Astrocyte of the spinal cord (primary cell): Measurements from ENCODE around the gene RNASET2.

Experiments
- DNase-seq: peaks from one replicate; pipeline ENCODE4 v3.0.0; 2011; ENCODE audit warnings: low read depth, low spot score
- H3K4me3 ChIP-seq: 2 replicates; pipeline ENCODE4 v1.5.1; 2011; ENCODE audit warnings: low read depth, mild to moderate bottlenecking, low read length, moderate library complexity
- in situ Hi-C: cut with HindIII; loops from 2 replicates; pipeline ENCODE4 v1.10.0; 2017; ENCODE audit warnings: low sequenced_read_pairs
- TF ChIP-seq, protein P1 (sequence below): IDR thresholded peaks from 2 replicates; pipeline ENCODE4 v1.5.1; 2012; ENCODE audit warnings: low read depth, mild to moderate bottlenecking, low read length, inconsistent platforms

Gene RNASET2

DNA sequence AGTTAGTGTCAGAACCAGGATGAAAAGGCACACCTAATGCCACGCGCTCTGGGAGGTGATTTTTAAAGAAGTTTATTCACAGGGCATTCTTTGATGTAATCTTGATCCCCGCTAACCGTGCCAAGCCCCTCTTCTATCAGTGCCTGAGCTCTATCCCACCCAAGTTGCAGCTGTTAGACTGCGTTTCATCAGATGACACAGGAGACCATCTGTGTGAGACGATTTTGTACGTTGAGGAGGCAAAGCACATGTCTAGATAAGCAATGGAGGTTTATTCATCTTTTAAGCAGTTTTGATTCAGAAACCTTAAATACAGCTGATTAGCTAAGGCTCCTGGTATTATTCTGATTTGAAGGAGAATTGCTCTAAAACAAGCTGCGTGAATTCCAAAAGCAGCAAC, 18.6 kb downstream of the RNASET2 start:
- in situ Hi-C loops, result no loop called here
- no peak overlapping the region for H3K4me3 ChIP-seq
- DNase-seq, result no peak
- TF ChIP-seq, protein P1, sequence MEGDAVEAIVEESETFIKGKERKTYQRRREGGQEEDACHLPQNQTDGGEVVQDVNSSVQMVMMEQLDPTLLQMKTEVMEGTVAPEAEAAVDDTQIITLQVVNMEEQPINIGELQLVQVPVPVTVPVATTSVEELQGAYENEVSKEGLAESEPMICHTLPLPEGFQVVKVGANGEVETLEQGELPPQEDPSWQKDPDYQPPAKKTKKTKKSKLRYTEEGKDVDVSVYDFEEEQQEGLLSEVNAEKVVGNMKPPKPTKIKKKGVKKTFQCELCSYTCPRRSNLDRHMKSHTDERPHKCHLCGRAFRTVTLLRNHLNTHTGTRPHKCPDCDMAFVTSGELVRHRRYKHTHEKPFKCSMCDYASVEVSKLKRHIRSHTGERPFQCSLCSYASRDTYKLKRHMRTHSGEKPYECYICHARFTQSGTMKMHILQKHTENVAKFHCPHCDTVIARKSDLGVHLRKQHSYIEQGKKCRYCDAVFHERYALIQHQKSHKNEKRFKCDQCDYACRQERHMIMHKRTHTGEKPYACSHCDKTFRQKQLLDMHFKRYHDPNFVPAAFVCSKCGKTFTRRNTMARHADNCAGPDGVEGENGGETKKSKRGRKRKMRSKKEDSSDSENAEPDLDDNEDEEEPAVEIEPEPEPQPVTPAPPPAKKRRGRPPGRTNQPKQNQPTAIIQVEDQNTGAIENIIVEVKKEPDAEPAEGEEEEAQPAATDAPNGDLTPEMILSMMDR, result no peak

DNA sequence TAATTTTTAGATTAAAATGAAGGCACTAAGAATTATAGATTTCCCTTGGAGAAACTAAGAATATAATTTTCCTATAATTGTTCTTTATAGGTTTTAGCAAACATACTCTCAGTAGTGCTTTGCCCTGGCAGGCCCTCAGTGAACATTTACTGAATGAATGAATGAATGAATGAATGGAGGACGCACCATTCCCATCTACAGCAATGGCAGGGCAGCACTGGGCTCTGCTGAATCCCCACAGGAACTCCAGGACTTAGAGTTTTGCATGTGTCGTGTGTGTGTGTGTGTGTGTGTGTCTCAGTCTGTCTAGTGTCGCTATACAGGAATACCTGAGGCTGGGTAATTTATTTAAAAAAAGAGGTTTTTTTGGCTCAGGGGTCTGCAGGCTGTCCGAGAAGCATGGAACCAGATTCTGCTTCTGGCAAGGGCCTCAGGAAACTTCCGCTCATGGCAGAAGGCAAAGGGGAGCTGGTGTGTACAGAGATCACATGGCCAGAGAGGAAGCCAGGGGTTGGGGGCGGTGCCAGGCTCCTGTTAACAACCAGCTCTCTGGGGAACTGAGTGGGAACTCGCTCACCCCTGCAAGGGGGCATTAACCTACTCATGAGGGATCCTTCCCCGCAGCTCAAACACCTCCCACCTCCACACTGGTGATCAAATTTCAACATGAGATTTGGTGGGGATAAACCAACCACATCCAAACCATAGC, 20.1 kb downstream of the RNASET2 start:
- in situ Hi-C loops, result no loop called here
- H3K4me3 ChIP-seq, result no peak overlapping the region
- TF ChIP-seq, protein P1, result no peak
- no peak for DNase-seq

DNA sequence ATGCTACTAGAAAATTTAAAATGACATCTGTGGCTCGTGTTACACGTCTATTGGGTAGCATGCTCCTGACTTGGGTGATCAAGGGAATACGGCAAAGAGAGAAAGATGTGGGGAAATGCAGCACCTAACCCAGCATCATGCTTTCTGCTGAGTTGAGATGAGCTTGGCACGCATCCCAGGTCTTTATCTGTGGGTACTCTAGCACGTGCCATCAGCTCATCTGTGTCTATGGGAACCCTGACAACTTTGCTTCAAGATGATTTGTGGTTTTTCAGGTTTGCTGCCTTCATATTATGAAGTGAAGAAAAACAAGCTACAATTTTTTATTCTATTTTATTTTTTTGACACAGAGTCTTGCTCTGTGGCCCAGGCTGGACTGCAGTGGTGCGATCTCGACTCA, 21.0 kb downstream of the RNASET2 start:
- in situ Hi-C loops, result no loop called here
- TF ChIP-seq, protein P1, result no peak
- no peak for DNase-seq
- H3K4me3 ChIP-seq, result no peak overlapping the region

DNA sequence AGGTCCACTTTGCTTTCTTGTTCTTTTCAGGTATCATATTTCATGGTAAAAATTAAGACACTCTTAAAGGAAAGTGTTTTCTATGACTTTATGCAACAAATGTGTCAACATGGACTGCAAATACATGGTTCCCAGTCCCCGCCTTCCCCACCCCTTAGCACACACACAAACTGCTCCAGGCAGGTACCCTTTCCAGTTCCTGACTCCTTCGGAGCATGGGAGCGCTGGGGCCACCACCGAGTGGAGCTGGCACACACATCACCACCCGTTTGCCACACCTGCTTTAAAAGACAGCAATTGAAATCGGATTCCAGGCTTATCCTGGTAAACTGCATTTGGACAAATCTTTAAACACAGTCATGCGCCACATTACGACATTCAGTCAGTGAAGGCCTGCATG, 22.2 kb downstream of the RNASET2 start:
- no peak for DNase-seq
- in situ Hi-C loops, result no loop called here
- TF ChIP-seq, protein P1, result no peak
- no peak overlapping the region for H3K4me3 ChIP-seq

DNA sequence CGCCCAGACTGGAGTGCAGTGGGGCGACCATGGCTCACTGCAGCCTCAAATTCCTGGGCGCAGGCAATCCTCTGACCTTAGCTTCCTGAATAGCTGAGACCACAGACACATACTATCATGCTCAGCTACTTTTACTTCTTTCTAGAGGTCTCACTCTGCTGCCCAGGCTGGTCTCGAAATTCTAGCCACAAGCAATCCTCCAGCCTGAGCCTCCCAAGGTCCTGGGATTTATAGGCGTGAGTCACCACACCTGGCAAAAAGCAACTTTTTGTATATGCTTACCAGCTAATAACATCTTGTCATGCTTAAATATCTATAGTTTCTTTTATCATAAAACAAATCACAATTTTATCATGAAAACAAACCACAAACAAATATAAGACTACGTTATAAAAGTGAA, 23.0 kb downstream of the RNASET2 start:
- in situ Hi-C loops, result no loop called here
- TF ChIP-seq, protein P1, result no peak
- H3K4me3 ChIP-seq, result no peak overlapping the region
- no peak for DNase-seq

DNA sequence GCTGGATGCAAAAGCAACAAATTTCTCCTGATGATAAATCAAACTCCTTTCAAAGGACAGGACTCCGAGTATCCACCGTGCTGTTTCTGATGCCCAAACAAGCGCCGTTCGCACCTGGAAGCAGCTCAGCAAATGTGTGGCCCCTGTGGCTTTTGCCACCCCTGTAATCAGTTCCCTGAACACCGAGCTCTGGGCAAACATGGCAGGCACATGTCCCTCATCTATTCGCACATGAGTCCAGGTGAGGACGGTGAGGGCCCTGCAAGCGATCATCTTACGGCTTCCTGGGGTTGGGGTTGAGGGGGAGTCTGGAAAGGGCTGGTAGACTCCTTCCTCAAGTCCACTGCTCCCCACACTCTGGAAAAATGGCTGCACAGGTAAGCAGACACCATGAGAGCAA, 23.7 kb downstream of the RNASET2 start:
- DNase-seq, result no peak
- in situ Hi-C loops, result no loop called here
- TF ChIP-seq, protein P1, result no peak
- no peak overlapping the region for H3K4me3 ChIP-seq
